BLaER1 (cell line): ENCODE data around the gene PRSS1.

Source experiments
- H3K27ac ChIP-seq: shearing (Covaris generic); formaldehyde crosslinking; 2 replicates; pipeline ENCODE4 v1.8.1; 2022
- H3K27me3 ChIP-seq: shearing (Covaris generic); formaldehyde crosslinking; 2 replicates; pipeline ENCODE4 v1.8.1; 2022
- H3K36me3 ChIP-seq: shearing (Covaris generic); formaldehyde crosslinking; 2 replicates; pipeline ENCODE4 v1.8.1; 2022
- H3K4me1 ChIP-seq: shearing (Covaris generic); formaldehyde crosslinking; 2 replicates; pipeline ENCODE4 v1.8.1; 2022
- H3K4me2 ChIP-seq: shearing (Covaris generic); formaldehyde crosslinking; 2 replicates; pipeline ENCODE4 v1.8.1; 2022
- H3K4me3 ChIP-seq: shearing (Covaris generic); formaldehyde crosslinking; 2 replicates; pipeline ENCODE4 v1.8.1; 2022
- H3K9ac ChIP-seq: shearing (Covaris generic); formaldehyde crosslinking; 2 replicates; pipeline ENCODE4 v1.8.1; 2022
- H3K9me3 ChIP-seq: shearing (Covaris generic); formaldehyde crosslinking; 2 replicates; pipeline ENCODE4 v1.8.1; 2022
- H4K20me1 ChIP-seq: shearing (Covaris generic); formaldehyde crosslinking; 2 replicates; pipeline ENCODE4 v1.8.1; 2022
- Cebpa-rat ChIP-seq: shearing (Covaris generic); IDR thresholded peaks from 2 replicates; pipeline ENCODE4 v1.8.1; 2022

The PRSS1 gene

GRCh38 chr7:142784716-142785115 is 35.4 kb downstream of the PRSS1 start:
- H3K27me3 ChIP-seq = peaks cover 4% of the 10 kb centered on the region
- H3K27ac ChIP-seq = no peak overlapping the region
- no peak for TF ChIP-seq Cebpa-rat
- no peaks in the 10 kb centered on the region for H4K20me1 ChIP-seq
- H3K4me2 ChIP-seq = no peak overlapping the region
- no peak overlapping the region for H3K4me3 ChIP-seq
- no peak overlapping the region for H3K9ac ChIP-seq
- no peaks in the 10 kb centered on the region for H3K36me3 ChIP-seq
- H3K4me1 ChIP-seq = peaks cover 7% of the 10 kb centered on the region; the same call in 1 of the 2 replicates
- H3K9me3 ChIP-seq = no peaks in the 10 kb centered on the region

- Histone ChIP-seq H3K4me1 (peaks cover 7% of the 10 kb centered on the region; the same call in 1 of the 2 replicates), H3K27me3 (peaks cover 4% of the 10 kb centered on the region), H3K27ac (no peak overlapping the region), H3K4me3 (no peak overlapping the region), H3K36me3 (no peaks in the 10 kb centered on the region), H3K9ac (no peak overlapping the region), H3K9me3 (no peaks in the 10 kb centered on the region), H3K4me2 (no peak overlapping the region), H4K20me1 (no peaks in the 10 kb centered on the region)
- TF ChIP-seq Cebpa-rat = no peak
Measured at GRCh38 chr7:142785841-142786250, 36.6 kb downstream of the PRSS1 start.

DNA sequence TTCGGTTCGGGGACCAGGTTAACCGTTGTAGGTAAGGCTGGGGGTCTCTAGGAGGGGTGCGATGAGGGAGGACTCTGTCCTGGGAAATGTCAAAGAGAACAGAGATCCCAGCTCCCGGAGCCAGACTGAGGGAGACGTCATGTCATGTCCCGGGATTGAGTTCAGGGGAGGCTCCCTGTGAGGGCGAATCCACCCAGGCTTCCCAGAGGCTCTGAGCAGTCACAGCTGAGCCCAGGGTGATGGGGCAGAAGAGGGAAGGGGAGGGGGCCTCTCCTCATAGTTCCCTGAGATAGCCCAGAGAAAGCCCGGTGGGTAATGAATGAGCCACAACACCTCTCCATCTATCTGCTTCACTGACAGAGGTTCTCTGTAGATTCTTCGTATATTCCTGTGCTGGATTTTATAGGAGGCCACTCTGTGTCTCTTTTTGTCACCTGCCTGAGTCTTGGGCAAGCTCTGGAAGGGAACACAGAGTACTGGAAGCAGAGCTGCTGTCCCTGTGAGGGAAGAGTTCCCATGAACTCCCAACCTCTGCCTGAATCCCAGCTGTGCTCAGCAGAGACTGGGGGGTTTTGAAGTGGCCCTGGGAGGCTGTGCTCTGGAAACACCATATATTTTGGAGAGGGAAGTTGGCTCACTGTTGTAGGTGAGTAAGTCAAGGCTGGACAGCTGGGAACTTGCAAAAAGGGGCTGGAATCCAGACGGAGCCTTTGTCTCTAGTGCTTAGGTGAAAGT is 37.9 kb downstream of the PRSS1 start:
- Histone ChIP-seq H3K4me2 (no peak overlapping the region), H3K9me3 (no peaks in the 10 kb centered on the region), H3K4me1 (peaks cover 7% of the 10 kb centered on the region; the same call in 1 of the 2 replicates)

GRCh38 chr7:142787783-142788182 is 38.5 kb downstream of the PRSS1 start:
- no peak overlapping the region for H3K27ac ChIP-seq

More for the DNA sequence above, 37.9 kb downstream of the PRSS1 start:
- Histone ChIP-seq H4K20me1 (no peaks in the 10 kb centered on the region), H3K36me3 (no peaks in the 10 kb centered on the region), H3K9ac (no peak overlapping the region), H3K27ac (no peak overlapping the region), H3K4me3 (no peak overlapping the region), H3K27me3 (peaks cover 4% of the 10 kb centered on the region)
- TF ChIP-seq Cebpa-rat = no peak

GRCh38 chr7:142788303-142789289 is 39.3 kb downstream of the PRSS1 start:
- no peak overlapping the region for H3K4me2 ChIP-seq

More at GRCh38 chr7:142787783-142788182, 38.5 kb downstream of the PRSS1 start:
- peaks cover 3% of the 10 kb centered on the region; the same call in 1 of the 2 replicates for H3K4me1 ChIP-seq
- H3K9me3 ChIP-seq = no peaks in the 10 kb centered on the region
- H3K9ac ChIP-seq = no peak overlapping the region
- peaks cover 5% of the 10 kb centered on the region for H3K27me3 ChIP-seq
- no peak for TF ChIP-seq Cebpa-rat
- H3K4me3 ChIP-seq = no peak overlapping the region
- H3K4me2 ChIP-seq = no peak overlapping the region
- no peaks in the 10 kb centered on the region for H3K36me3 ChIP-seq
- no peaks in the 10 kb centered on the region for H4K20me1 ChIP-seq

GRCh38 chr7:142789441-142789840 is 40.2 kb downstream of the PRSS1 start:
- H3K9ac ChIP-seq = no peak overlapping the region
- no peaks in the 10 kb centered on the region for H3K36me3 ChIP-seq
- TF ChIP-seq Cebpa-rat = no peak
- peaks cover 18% of the 10 kb centered on the region for H3K27me3 ChIP-seq
- H3K4me2 ChIP-seq = no peak overlapping the region
- H3K4me1 ChIP-seq = no peaks in the 10 kb centered on the region
- no peak overlapping the region for H3K4me3 ChIP-seq
- H3K9me3 ChIP-seq = no peaks in the 10 kb centered on the region
- no peaks in the 10 kb centered on the region for H4K20me1 ChIP-seq
- H3K27ac ChIP-seq = no peak overlapping the region

More at GRCh38 chr7:142788303-142789289, 39.3 kb downstream of the PRSS1 start:
- H3K9ac ChIP-seq = no peak overlapping the region
- H3K4me1 ChIP-seq = no peaks in the 10 kb centered on the region
- H3K27ac ChIP-seq = no peak overlapping the region
- no peak for TF ChIP-seq Cebpa-rat
- no peaks in the 10 kb centered on the region for H4K20me1 ChIP-seq
- H3K27me3 ChIP-seq = peaks cover 11% of the 10 kb centered on the region
- no peaks in the 10 kb centered on the region for H3K36me3 ChIP-seq
- no peaks in the 10 kb centered on the region for H3K9me3 ChIP-seq
- no peak overlapping the region for H3K4me3 ChIP-seq

DNA sequence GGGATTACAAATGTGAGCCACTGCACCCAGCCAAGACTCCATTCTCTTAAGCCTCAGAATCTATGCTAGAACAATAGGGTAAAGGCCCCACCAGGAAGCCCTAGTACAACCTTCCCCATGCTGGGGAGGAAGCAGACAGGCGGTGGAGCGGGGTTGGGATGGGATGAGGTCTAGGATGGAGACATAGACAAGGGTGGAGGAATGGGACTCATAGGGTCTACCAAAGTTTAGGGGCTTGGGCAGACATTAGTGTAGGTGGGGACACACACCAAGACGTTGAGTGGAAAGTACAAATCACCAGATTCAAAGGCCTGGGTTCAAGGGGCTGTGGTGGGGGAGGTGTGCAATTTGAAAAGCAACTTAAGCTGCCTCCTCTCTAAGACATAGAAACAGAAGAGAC is 40.8 kb downstream of the PRSS1 start:
- H4K20me1 ChIP-seq = no peaks in the 10 kb centered on the region
- no peak overlapping the region for H3K4me3 ChIP-seq
- H3K4me2 ChIP-seq = no peak overlapping the region
- H3K9me3 ChIP-seq = no peaks in the 10 kb centered on the region
- no peaks in the 10 kb centered on the region for H3K4me1 ChIP-seq
- H3K27ac ChIP-seq = no peak overlapping the region
- peaks cover 24% of the 10 kb centered on the region for H3K27me3 ChIP-seq
- no peaks in the 10 kb centered on the region for H3K36me3 ChIP-seq
- TF ChIP-seq Cebpa-rat = no peak
- no peak overlapping the region for H3K9ac ChIP-seq

DNA sequence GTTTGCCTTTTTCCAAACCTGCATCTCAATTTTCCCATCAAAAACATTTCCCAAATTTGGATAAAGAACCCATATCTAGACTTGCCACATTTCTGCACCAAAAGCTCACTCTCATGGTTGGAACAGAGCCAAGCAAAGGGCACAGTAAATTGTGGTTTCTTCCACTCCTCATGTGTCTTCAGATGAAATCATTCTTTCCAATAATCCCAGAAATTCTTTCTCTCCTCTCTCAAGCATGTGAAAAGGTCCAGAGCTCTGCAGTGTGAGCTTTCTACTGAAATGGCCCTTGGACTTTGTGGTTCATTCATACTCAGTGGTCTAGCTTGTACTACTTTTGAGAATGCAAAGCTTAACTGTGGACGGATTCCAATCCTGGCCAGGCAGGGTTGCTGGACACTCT is 41.3 kb downstream of the PRSS1 start:
- no peaks in the 10 kb centered on the region for H3K36me3 ChIP-seq
- H3K27me3 ChIP-seq = peaks cover 29% of the 10 kb centered on the region

GRCh38 chr7:142791502-142791901 is 42.2 kb downstream of the PRSS1 start:
- Histone ChIP-seq H3K9ac (no peak overlapping the region), H3K27ac (no peak overlapping the region), H3K36me3 (no peaks in the 10 kb centered on the region), H3K4me1 (no peaks in the 10 kb centered on the region), H3K4me2 (no peak overlapping the region), H3K27me3 (peaks cover 34% of the 10 kb centered on the region), H3K9me3 (no peaks in the 10 kb centered on the region), H3K4me3 (no peak overlapping the region), H4K20me1 (no peaks in the 10 kb centered on the region)
- no peak for TF ChIP-seq Cebpa-rat

More for the DNA sequence above, 41.3 kb downstream of the PRSS1 start:
- Histone ChIP-seq H3K4me2 (no peak overlapping the region), H3K4me3 (no peak overlapping the region), H4K20me1 (no peaks in the 10 kb centered on the region), H3K27ac (no peak overlapping the region), H3K9ac (no peak overlapping the region), H3K4me1 (no peaks in the 10 kb centered on the region), H3K9me3 (no peaks in the 10 kb centered on the region)
- TF ChIP-seq Cebpa-rat = no peak

DNA sequence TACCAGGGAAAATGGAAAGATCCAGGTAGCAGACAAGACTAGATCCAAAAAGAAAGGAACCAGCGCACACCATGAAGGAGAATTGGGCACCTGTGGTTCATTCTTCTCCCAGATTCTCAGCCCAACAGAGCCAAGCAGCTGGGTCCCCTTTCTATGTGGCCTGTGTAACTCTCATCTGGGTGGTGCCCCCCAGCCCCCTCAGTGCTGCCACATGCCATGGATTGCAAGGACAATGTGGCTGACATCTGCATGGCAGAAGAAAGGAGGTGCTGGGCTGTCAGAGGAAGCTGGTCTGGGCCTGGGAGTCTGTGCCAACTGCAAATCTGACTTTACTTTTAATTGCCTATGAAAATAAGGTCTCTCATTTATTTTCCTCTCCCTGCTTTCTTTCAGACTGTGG is 42.9 kb downstream of the PRSS1 start:
- Histone ChIP-seq H3K27me3 (peaks cover 41% of the 10 kb centered on the region), H4K20me1 (no peaks in the 10 kb centered on the region), H3K4me3 (no peak overlapping the region), H3K4me1 (no peaks in the 10 kb centered on the region), H3K27ac (no peak overlapping the region), H3K9ac (no peak overlapping the region), H3K9me3 (no peaks in the 10 kb centered on the region), H3K4me2 (no peak overlapping the region), H3K36me3 (no peaks in the 10 kb centered on the region)
- TF ChIP-seq Cebpa-rat = no peak
